ENCODE data around the gene ARPC1B.

The ARPC1B gene

GRCh38 chr7:99392046-99392445, 17.5 kb downstream of the ARPC1B start:
- no peak for DNase-seq

GRCh38 chr7:99392659-99393354, 18.3 kb downstream of the ARPC1B start:
- peak; percentile 87 for DNase-seq

GRCh38 chr7:99393355-99394187, 19.0 kb downstream of the ARPC1B start:
- no peak for DNase-seq

GRCh38 chr7:99394188-99394502, 19.6 kb downstream of the ARPC1B start:
- DNase-seq: no peak

- no peak for DNase-seq
These were observed 21.2 kb downstream of the ARPC1B start for GRCh38 chr7:99395616-99396327.

GRCh38 chr7:99396418-99397296, 22.1 kb downstream of the ARPC1B start:
- DNase-seq: no peak

GRCh38 chr7:99397297-99397983, 22.9 kb downstream of the ARPC1B start:
- no peak for DNase-seq

- DNase-seq: no peak
These were observed 24.4 kb downstream of the ARPC1B start for GRCh38 chr7:99398891-99399445.

- DNase-seq: no peak
These were observed 25.1 kb downstream of the ARPC1B start for GRCh38 chr7:99399597-99399996.

GRCh38 chr7:99402854-99403253, 28.3 kb downstream of the ARPC1B start:
- DNase-seq: no peak

- no peak for DNase-seq
These were observed 29.2 kb downstream of the ARPC1B start for GRCh38 chr7:99403764-99404163.

GRCh38 chr7:99404235-99404976, 29.9 kb downstream of the ARPC1B start:
- DNase-seq: no peak

GRCh38 chr7:99404977-99405320, 30.4 kb downstream of the ARPC1B start:
- no peak for DNase-seq

- no peak for DNase-seq
These were observed 32.0 kb downstream of the ARPC1B start for GRCh38 chr7:99406557-99406956.

GRCh38 chr7:99407872-99408378, 33.4 kb downstream of the ARPC1B start:
- peak; percentile 74 for DNase-seq

- peak; percentile 96 for DNase-seq
These were observed 34.1 kb downstream of the ARPC1B start, which contains the start of the genes BUD31 and PDAP1 for GRCh38 chr7:99408379-99409191. Gene BUD31 (plus strand): TSS chr7:99408969. CDS start chr7:99411093, 2,124 bp downstream. Gene PDAP1 (minus strand): TSS chr7:99408597. CDS start chr7:99408548, 49 bp downstream.

- DNase-seq: no peak
These were observed 34.7 kb downstream of the ARPC1B start for GRCh38 chr7:99409192-99409572.

- no peak for DNase-seq
These were observed 35.3 kb downstream of the ARPC1B start for GRCh38 chr7:99409806-99410205.

- DNase-seq: no peak
These were observed 36.1 kb downstream of the ARPC1B start for GRCh38 chr7:99410635-99411034.
